HG02678 (cell line): ENCODE data around the gene ITGA11.

Experiments
- ATAC-seq: cut with Tn5 transposase; IDR thresholded peaks from one replicate; pipeline ENCODE4 v1.9.1; 2021; ENCODE audit warnings: mild to moderate bottlenecking, moderate library complexity; ENCODE audit not compliant: unreplicated experiment

Gene ITGA11

DNA sequence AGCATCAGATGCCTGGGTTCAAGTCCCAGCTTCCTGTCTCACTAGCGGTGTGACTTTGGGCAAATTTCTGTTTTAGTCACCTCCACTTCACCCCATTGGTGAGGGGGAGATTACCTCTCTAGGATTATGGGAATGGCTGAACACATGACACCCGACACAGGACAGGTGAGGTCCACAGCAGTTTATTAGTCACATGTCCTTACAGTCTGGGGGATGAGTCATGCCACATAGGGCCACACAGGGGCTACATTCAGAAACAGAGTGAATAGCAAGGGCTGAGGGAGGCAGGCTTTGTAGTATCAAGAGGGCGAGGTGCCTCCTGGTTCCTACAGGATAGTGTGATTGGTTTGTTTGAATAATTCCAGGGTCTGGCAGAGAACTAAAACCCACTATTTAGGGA, 15.2 kb upstream of the ITGA11 start:
- ATAC-seq, result no peak

DNA sequence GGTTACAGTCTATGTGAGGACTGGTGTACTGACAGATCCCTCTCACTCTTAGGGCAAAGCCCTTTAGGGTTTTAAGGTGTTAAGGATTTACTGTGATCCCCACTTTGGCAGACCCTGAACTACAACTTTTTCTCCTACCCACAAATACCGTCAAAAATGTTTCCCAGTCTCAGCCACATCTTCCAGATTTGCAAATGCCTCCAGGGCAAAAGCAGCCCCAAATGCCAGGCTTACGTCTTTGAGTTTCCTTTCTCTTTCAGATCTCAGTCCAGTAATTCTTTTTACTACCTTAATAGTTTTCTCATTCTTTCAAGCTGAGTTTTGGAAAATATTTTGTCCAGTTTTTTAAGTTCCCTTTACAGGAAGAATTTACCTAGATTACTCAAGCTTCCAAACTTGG, 13.4 kb upstream of the ITGA11 start:
- ATAC-seq, result no peak

GRCh38 chr15:68444336-68444735, 12.4 kb upstream of the ITGA11 start:
- ATAC-seq, result no peak

DNA sequence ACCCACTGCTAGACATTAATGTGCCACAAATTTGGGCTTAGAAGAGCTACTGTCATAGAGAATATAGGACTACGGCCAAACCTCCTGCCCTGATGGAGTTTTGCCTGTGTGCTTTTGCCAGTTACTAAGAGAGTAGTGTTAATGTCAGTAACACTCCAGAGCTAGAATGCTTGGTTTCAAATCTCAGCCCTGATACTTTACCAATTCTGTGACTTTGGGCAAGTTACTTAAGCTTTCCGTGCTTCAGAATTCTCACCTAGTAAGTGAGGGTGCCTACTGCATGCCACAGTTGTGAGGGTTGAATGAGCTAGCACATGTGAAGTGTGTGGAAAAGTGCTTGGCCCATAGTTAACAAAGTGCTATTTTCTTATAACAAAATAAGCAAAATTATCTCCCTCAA, 10.9 kb upstream of the ITGA11 start:
- ATAC-seq, result no peak

GRCh38 chr15:68442041-68442440, 10.1 kb upstream of the ITGA11 start:
- ATAC-seq, result no peak

DNA sequence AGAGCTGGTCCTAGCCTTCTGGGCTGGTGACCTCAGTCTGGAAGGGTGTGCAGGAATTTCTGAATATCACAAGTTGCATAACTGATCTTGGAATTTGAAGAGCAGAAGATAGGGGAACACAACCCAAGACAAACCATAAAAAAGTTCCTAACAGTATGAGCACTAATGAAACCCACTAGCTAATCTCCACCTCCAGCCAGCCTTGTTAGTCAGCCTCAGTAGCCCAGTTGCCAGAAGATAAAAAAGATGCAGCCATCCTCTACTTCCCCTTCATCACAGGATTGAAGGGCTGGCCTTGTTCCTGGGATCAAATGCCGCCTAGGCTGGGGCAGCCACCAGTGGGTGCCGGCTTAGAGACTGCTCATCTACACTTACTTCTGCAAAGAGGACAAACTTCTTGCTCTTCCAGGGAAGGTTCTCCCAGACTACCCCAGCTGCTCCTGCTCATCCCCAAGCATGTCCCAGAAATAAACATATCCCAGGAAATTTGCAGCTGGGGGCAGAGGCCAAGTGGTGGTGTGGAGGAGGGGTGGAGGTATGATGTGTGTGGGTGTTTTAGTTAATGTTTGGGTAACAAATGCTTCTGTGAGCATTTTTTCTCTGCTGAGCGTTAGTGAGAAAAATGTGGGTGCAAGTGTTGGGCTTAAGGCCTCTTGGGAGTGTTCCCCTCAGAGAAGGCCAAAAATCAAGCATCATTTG, 9.2 kb upstream of the ITGA11 start:
- no peak for ATAC-seq

GRCh38 chr15:68440136-68440535, 8.2 kb upstream of the ITGA11 start:
- ATAC-seq, result no peak

- ATAC-seq, result no peak
These were observed 7.5 kb upstream of the ITGA11 start for GRCh38 chr15:68439506-68439905.

DNA sequence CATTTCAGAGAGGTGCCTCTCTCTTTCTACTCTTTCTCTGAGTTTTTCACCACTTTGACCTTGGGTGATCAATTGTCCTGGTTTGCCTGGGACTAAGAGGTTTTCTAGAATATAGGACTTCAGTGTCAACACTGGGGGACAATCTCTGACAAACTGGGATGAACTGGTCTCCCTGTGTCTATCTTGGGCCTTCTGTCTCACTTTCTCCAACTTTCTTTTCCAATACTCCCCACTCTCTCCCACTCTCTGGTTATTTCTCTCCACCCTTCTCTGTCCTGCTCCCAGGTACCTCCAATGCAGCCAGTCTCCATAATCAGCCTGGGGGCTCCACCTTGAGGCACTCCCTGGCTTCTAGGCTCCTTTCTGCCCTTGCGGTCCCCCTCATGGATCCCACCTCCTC, 4.7 kb upstream of the ITGA11 start:
- no peak for ATAC-seq

DNA sequence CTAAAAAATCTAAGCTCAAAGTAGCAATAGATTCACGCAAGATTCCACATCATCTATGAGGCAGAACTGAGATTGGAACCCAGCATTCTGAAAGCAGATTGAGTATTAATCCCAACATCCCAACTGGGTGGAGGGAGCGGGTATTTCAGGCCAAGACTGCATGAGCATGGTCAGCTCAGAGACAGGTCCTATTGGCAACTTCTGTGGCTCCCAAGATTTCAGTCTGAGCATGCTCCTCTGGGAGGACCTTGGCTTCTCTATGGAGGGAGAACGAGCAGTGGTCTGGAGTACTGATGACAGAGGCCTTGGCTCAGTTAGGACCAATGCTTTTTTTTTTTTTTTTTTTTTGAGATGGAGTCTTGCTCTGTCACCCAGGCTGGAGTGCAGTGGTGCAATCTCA, 4.0 kb upstream of the ITGA11 start:
- ATAC-seq, result no peak

GRCh38 chr15:68434021-68434420, 2.1 kb upstream of the ITGA11 start:
- ATAC-seq, result no peak

- no peak for ATAC-seq
These were observed 1.6 kb upstream of the ITGA11 start for GRCh38 chr15:68433551-68433950.

DNA sequence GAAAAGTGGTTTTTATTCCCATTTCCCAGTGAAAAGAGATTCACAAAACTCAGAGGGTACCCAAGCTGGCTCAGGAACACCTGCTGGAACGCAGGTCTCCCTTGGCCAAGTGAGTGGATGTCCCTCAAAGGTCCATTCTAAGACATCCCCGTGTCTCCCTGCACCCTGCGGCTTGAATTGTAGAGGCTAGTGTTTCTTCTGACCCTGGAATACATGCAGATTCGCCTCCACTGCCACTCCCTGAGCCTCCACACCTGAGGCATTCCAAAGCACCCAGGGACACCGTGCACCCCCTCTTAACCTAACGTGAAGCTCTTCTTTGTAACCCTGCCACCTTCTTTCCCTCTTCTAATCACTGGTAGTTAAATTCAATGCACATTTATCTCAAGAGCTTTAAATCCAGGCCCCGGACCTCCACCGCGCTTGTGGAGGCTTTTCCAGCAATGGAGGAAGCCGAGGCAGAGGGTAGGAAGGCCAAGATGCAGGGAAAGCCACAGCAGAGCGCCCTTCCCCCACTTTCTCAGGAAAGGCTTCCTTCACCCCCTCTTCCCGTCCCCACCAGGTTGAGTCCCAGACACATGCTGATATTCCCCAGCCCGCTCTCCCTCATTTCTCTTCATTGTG, 590 bp upstream of the ITGA11 start:
- no peak for ATAC-seq

- no peak for ATAC-seq
These were observed 749 bp downstream of the ITGA11 start for GRCh38 chr15:68431037-68431791.

DNA sequence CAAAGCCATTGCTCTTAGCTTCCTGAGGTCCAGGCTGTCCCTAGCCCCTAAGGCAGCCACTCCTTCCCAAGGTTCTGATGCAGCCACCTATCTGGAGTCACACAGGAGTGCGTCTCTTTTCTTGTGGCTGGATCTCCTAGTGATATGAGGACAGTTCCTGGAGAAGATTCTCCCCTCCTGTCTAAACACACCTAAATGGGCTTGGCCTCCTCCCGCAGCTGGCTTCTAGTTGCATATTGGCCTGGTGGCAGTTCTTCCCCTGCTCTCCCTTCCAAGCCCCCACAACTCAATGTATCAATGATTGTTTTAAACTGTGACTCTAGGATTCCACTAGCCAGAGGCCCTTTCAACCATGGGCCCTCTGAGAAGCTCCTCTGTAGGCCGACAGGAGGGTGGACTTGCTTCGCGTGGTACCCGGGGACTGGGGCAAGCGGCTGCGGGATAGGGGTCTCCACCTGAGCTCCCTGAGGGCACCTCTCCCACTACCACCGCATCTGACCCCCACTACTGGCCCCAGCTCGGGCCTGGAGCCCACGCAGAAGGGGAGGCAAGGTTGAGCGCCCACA, 1.4 kb downstream of the ITGA11 start:
- ATAC-seq, result no peak

- no peak for ATAC-seq
These were observed 2.1 kb downstream of the ITGA11 start for GRCh38 chr15:68429691-68430470.

DNA sequence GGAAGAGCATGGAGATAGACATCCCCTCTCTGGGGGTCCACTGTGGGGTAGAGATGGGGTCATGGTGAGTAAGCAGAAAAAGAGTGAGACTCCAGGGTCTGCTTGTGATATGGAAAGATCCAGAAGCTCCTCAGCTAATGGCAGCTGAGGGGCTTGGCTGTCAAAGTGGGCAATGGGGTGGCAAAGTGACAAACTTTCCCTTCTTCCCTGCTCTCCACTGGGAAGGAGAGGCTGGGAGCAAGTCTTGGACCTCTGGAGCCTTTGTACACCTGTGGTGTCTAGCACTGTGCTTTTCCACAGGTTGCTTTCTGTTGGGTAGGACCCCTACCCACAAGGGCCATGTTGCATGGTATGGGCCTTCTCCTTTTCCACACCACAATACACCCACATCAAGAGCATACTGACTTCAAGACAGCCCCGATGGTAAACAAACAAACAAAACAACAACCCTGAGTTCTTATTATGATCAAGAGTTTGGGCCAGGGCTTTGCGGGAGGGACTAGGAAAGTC, 3.5 kb downstream of the ITGA11 start:
- ATAC-seq, result no peak

GRCh38 chr15:68427963-68428362, 4.0 kb downstream of the ITGA11 start:
- no peak for ATAC-seq

DNA sequence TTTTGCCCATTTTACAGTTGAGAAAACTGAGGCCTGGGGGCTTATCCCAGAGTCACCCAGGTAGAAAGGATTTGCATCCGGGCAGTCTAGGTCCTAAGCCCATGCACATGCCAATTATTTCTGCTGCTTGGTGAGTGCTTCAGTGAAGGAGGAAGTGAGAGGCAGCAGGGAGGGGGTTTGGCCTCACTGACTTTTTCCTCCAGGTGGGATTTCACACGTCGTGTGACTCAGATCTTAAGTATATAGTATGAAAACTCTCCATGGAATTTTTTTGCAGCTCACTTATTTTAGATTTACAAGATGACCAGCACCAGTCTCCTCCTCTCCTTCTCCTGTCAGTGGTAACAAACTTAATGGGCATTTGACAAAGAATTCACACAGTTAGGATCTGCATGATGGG, 4.6 kb downstream of the ITGA11 start:
- no peak for ATAC-seq

- no peak for ATAC-seq
These were observed 5.8 kb downstream of the ITGA11 start for GRCh38 chr15:68426116-68426515.
